ENCODE data around the gene ABCG1.
A peak's percentile ranks its signal among the peaks of the same experiment; 100 is the strongest.

The ABCG1 gene

GRCh38 chr21:42337830-42338728, 119.1 kb downstream of the ABCG1 start:
- DNase-seq = peak; percentile 78

- DNase-seq = peak; percentile 74
Measured at GRCh38 chr21:42338729-42339715, 120.1 kb downstream of the ABCG1 start.

GRCh38 chr21:42340187-42341050, 121.5 kb downstream of the ABCG1 start:
- DNase-seq = no peak

- no peak for DNase-seq
Measured at GRCh38 chr21:42341776-42342542, 123.0 kb downstream of the ABCG1 start.

- DNase-seq = no peak
Measured at GRCh38 chr21:42343101-42343500, 124.2 kb downstream of the ABCG1 start.

- DNase-seq = no peak
Measured at GRCh38 chr21:42343556-42343955, 124.6 kb downstream of the ABCG1 start.

GRCh38 chr21:42343963-42344510, 125.1 kb downstream of the ABCG1 start:
- DNase-seq = no peak

GRCh38 chr21:42344631-42345030, 125.7 kb downstream of the ABCG1 start:
- DNase-seq = no peak

GRCh38 chr21:42346441-42346840, 127.5 kb downstream of the ABCG1 start:
- no peak for DNase-seq
